Ovary (tissue), 3 donors: ENCODE measurements around the gene ATP5F1A.

Source experiments
- CTCF ChIP-seq, 3 donors: fragments of 450-650 bp in 2 of 3; fragments of 200-600 bp in 1 of 3; IDR thresholded peaks; one replicate each; pipeline versions ENCODE4 v1.5.1 to v1.8.0; 2016 to 2022; ENCODE audit warnings: antibody characterized with exemption in 3 of 3, mild to moderate bottlenecking in 1 of 3
- POLR2A ChIP-seq: fragments of 450-650 bp; IDR thresholded peaks from one replicate; pipeline ENCODE4 v1.6.1; 2017; ENCODE audit warnings: antibody characterized with exemption, mild to moderate bottlenecking, moderate library complexity
- donor health status: DM: no; HTN: no; CAD: no.

GRCh38 chr18:46070815-46071652 is 27.1 kb downstream of the ATP5F1A start:
- TF ChIP-seq POLR2A (no peak), CTCF (IDR thresholded peaks at IDR 0.05) (no peak)
